Hematopoietic multipotent progenitor cell treated with erythropoietin and hydrocortisone succinate and interleukin-3 and kit ligand, for 17 days (in vitro differentiated cells): ENCODE measurements around the gene MAML3.

Experiments used
- DNase-seq: peaks from one replicate; pipeline ENCODE4 v3.0.0-alpha.2; 2015; ENCODE audit warnings: low spot score

The MAML3 gene

GRCh38 chr4:140046016-140046415 lies 108.0 kb downstream of the MAML3 start:
- DNase-seq: no peak

GRCh38 chr4:140044337-140044902 lies 109.6 kb downstream of the MAML3 start:
- no peak for DNase-seq

GRCh38 chr4:140042634-140043033 lies 111.3 kb downstream of the MAML3 start:
- DNase-seq: no peak

GRCh38 chr4:140038031-140038533 lies 115.9 kb downstream of the MAML3 start:
- no peak for DNase-seq

- no peak for DNase-seq
Measured at GRCh38 chr4:140037353-140038030, 116.5 kb downstream of the MAML3 start.

GRCh38 chr4:140031706-140032105 lies 122.3 kb downstream of the MAML3 start:
- no peak for DNase-seq

GRCh38 chr4:140031061-140031460 lies 122.9 kb downstream of the MAML3 start:
- no peak for DNase-seq

GRCh38 chr4:140028676-140029517 lies 125.1 kb downstream of the MAML3 start:
- no peak for DNase-seq

GRCh38 chr4:140028101-140028500 lies 125.9 kb downstream of the MAML3 start:
- no peak for DNase-seq

- DNase-seq: no peak
Measured at GRCh38 chr4:140027101-140027500, 126.9 kb downstream of the MAML3 start.

GRCh38 chr4:140025470-140025869 lies 128.5 kb downstream of the MAML3 start:
- no peak for DNase-seq

GRCh38 chr4:140020457-140021361 lies 133.3 kb downstream of the MAML3 start:
- no peak for DNase-seq

GRCh38 chr4:140019619-140020347 lies 134.2 kb downstream of the MAML3 start:
- DNase-seq: no peak

- DNase-seq: no peak
Measured at GRCh38 chr4:140018931-140019618, 134.9 kb downstream of the MAML3 start.

- no peak for DNase-seq
Measured at GRCh38 chr4:140014284-140014683, 139.7 kb downstream of the MAML3 start.

- peak; percentile 72 for DNase-seq
Measured at GRCh38 chr4:140012688-140013486, 141.1 kb downstream of the MAML3 start.

GRCh38 chr4:140005699-140006098 lies 148.3 kb downstream of the MAML3 start:
- no peak for DNase-seq

GRCh38 chr4:140004922-140005627 lies 148.9 kb downstream of the MAML3 start:
- no peak for DNase-seq

GRCh38 chr4:140004549-140004895 lies 149.5 kb downstream of the MAML3 start:
- no peak for DNase-seq
